Loucy (cell line): ENCODE measurements around the gene AKAP13.

ENCODE experiments used
- CTCF ChIP-seq: fragments of 200-600 bp; sonication (generic); conservative IDR thresholded peaks from 2 replicates; pipeline ENCODE4 v1.5.1; 2014; ENCODE audit warnings: mild to moderate bottlenecking, antibody characterized with exemption, low read length
- EZH2phosphoT487 ChIP-seq: fragments of 200-600 bp; IDR thresholded peaks from 2 replicates; pipeline ENCODE4 v1.6.1; 2018; ENCODE audit warnings: antibody characterized with exemption, mild to moderate bottlenecking, moderate library complexity, borderline replicate concordance

DNA sequence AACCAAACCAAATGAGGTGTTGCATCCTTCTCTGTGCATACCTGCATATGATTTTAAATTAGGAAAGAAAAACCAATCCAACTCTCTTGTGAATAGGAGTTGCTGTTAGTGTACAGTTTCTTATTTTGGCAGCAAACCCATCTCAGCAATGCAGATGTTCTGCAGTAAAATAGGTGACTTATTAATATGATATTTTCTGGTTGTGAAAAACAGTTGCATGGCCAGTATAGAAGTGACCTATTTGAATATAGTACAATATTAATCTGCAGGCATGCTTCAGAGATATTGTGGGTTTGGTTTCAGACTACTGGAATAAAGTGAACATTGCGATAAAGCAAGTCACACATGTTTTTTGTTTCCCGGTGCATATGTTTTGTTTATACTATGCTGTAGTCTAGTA, 42.2 kb downstream of the AKAP13 start:
- no peak for TF ChIP-seq CTCF
- TF ChIP-seq EZH2phosphoT487, result no peak
